HepG2 (cell line): ENCODE results near the gene NOL8.

ENCODE experiments used
- CTCF ChIP-seq: sonication (generic); formaldehyde crosslinking; IDR thresholded peaks from 2 replicates; pipeline ENCODE4 v1.5.0; 2020; ENCODE audit warnings: mild to moderate bottlenecking, missing genetic modification reagents, moderate library complexity
- EZH2 ChIP-seq: conservative IDR thresholded peaks from 2 replicates; pipeline ENCODE4 v1.6.1; 2012; ENCODE audit warnings: mild to moderate bottlenecking, low read depth, low read length, moderate library complexity
- FOXJ3 ChIP-seq: sonication (generic); formaldehyde crosslinking; IDR thresholded peaks from 2 replicates; pipeline ENCODE4 v1.4.0; 2020; ENCODE audit warnings: missing genetic modification reagents, mild to moderate bottlenecking, borderline replicate concordance
- NR2F6 ChIP-seq, 2 experiments: IDR thresholded peaks; 2 replicates each; pipeline ENCODE4 v1.6.1; 2016; ENCODE audit warnings: antibody characterized with exemption in 1 of 2, mild to moderate bottlenecking in 1 of 2
- PRDM10 ChIP-seq: sonication (generic); formaldehyde crosslinking; IDR thresholded peaks from 2 replicates; pipeline ENCODE4 v1.4.0; 2020; ENCODE audit warnings: low read depth, missing genetic modification reagents
- ZNF546 ChIP-seq: sonication (generic); formaldehyde crosslinking; conservative IDR thresholded peaks from 2 replicates; pipeline ENCODE4 v1.8.1; 2023; ENCODE audit warnings: mild to moderate bottlenecking, missing genetic modification reagents

GRCh38 chr9:92300936-92301335 is 24.2 kb downstream of the NOL8 start:
- TF ChIP-seq NR2F6 (IDR thresholded peaks at IDR 0.05) (no peak), NR2F6 (CRISPR knock-in tag; IDR thresholded peaks at IDR 0.05) (no peak), CTCF (CRISPR knock-in tag) (no peak), PRDM10 (CRISPR knock-in tag) (no peak), FOXJ3 (no peak), EZH2 (no peak), ZNF546 (CRISPR knock-in tag) (no peak)
